Measurements from ENCODE around the gene AP1M1.

Gene AP1M1

DNA sequence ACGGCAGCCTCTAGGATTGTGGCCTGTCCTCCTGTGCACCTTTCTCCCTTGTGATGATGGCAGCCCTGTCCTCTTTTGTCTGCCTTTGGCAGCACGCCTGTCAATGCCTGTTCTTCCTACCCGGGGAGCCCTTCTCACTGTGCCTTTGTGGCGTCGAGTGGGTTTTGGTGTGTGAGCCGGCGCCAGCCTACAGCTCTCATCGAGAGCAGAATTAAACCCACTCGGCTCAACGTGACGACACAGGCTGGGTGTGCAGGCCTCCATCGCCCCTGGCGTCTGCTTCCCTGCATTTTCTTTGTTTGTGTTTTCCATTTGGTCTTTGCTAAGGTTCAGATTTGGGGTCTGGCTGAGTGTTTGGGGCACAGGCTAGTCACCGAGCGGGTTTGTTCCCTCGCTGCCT is 34.4 kb downstream of the AP1M1 start:
- DNase-seq (ENCODE audit: low read depth): no peak

GRCh38 chr19:16232568-16232967 is 34.9 kb downstream of the AP1M1 start:
- DNase-seq (ENCODE audit: low read depth): no peak

DNA sequence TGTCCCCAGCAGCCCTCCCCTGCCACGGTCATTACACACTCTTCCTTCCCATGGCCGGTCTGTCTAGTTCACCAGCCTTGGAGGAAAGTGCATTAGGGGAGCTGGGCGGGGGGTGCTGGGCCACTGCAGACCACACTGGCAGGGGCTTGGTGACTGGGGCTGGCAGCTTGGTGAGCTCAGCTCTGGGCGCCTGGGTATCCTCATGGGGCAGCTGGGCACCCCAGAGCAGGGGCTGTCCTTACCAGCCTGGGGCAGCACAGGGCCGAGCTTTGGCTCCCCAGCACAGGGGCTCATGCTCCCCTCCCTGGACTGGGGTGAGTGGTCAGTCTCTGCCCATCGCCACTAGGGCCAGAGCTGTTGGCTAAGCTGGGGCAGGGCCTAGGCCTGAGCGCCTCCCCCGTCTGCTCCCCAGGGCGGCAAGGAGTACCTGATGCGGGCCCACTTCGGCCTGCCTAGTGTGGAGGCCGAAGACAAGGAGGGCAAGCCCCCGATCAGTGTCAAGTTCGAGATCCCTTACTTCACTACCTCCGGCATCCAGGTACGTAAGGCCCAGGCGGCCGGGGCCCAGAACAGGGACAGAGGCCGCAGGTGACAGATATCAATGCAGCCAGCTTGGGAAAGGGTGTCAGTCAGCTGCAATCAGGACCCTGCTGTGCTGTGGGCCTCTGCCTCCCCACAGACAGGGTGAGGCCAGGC is 35.5 kb downstream of the AP1M1 start:
- DNase-seq (ENCODE audit: low read depth): no peak

- DNase-seq (ENCODE audit: low read depth): no peak
Measured at GRCh38 chr19:16233836-16234551, 36.3 kb downstream of the AP1M1 start.

- no peak for DNase-seq (ENCODE audit: low read depth)
Measured at GRCh38 chr19:16234552-16235445, 37.1 kb downstream of the AP1M1 start.

DNA sequence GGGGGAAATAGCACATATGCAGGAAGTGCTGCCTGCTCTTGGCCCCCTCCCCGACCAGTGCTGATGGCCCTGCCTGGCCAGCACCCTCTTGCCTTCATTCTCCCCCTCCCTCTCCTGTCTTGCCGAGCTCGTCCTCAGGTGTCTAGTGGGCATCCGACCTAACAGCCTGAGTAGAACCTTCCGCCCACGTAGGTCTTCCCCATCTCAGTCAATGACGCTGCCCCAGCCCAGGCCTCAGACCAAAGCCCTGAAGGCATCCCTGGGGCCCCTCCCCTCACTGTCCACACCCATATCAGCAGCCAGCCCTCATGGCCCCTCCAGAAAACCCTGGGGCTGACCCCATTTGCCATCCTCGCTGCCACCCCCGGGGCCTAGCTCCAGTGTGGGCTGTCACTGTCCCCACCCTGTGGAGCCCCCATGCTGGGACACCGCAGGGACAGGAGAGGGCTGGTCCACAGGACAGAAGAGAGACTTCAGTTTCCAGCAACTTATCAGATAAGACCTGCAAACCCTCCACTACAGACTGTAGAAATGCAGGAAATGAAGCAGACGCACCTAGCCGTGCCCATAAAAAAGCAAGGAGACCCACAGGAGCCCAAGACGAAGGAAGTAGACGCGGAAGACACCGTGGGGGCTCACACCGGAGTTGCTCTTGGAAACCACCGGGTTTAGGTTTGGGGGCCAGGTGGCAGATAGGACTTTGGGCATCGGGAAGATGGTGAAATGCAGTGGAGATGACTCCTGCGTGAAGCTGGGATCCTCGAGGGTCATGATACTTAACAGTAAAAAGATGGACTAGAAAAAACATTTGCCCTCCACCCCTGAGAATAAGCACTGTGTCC is 38.3 kb downstream of the AP1M1 start:
- DNase-seq (ENCODE audit: low read depth): no peak

GRCh38 chr19:16244091-16244490 is 46.4 kb downstream of the AP1M1 start:
- no peak for DNase-seq (ENCODE audit: low read depth)

GRCh38 chr19:16247353-16248182 is 49.9 kb downstream of the AP1M1 start:
- DNase-seq (ENCODE audit: low read depth): peak; percentile 74

GRCh38 chr19:16248380-16249023 is 50.8 kb downstream of the AP1M1 start:
- DNase-seq (ENCODE audit: low read depth): no peak

- DNase-seq (ENCODE audit: low read depth): no peak
Measured at GRCh38 chr19:16249826-16250404, 52.2 kb downstream of the AP1M1 start.

- no peak for DNase-seq (ENCODE audit: low read depth)
Measured at GRCh38 chr19:16252459-16253205, 54.9 kb downstream of the AP1M1 start.

- no peak for DNase-seq (ENCODE audit: low read depth)
Measured at GRCh38 chr19:16254851-16255408, 57.2 kb downstream of the AP1M1 start.

DNA sequence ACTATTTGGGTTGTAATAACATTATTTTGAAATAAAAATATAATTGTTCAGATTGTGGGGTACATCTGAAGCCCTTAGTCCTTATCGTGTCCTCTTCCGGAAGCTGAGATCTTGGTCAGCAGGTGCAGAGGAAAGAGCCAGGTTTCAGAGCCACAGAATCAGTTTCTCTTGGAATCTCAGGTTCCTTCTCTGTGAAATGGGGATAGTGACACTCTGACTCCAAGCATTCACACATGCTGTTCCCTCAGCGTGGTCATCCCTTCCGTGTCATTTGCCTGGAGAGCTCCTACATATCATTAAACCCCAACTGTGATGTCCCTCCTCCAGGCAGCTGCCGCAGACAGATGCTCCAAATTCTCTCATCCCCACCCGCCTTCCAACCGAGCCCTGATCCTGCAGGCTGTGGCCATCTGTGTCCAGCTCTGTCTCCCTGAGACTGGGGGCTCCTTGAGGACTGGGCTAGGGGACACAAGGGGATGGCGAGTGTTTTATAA is 59.8 kb downstream of the AP1M1 start:
- DNase-seq (ENCODE audit: low read depth): no peak

DNA sequence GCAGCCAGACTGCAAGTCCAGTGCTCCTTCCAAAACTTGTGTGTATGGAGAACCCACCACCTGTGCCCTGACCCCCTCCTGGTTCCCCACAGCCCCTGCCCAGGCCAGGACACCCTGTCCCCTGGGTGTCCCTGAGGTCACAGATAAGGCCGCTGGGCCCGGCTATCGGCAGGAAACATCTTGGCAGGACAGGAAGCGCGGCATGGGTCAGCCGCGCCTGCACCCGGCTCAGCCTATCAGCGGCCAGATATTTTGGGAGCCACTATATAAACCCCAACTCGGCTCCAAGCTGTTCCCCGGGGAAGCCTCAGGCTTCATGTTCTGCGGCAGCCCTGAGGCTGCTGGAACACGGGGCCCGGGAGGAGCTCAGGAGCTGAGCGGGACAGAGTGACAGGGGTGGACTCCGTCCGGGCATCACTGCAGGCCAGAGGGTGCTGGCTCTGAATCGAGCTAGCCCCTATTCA is 60.8 kb downstream of the AP1M1 start:
- no peak for DNase-seq (ENCODE audit: low read depth)

DNA sequence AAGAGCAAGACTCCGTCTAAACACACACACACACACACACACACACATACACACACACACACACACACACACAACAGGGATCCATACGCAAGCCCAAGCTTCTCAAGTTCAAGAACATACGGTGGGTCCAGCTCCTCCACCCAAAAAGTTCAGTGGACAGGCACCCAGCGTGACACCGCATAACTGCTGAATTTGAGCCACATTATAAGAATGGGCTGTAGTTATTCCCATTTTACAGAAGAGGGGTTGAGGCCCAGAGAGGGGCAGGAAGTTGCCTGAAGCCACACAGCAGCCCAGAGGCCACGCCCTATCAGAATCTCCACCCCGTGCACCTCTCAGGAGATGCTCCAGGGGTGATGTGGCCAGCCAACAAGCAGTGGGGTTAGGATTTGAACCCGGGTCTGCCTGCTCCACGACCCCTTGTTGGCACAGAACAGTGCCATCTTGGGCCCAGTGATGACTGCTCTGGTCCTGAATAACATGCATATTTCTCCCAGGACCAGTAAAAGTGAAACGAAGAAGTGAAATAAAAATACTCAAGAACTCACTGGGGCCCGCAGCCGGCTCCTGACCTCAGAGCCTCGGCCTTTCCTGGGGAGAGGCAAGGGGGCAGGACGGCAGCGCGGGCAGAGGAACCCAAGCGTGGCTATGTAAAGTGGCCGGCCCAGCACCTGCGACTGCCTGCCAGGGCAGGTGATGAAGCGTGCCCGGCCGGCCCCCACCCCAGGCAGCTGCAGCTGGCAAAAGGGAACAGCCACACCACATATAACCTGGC is 61.9 kb downstream of the AP1M1 start:
- no peak for DNase-seq (ENCODE audit: low read depth)

- no peak for DNase-seq (ENCODE audit: low read depth)
Measured at GRCh38 chr19:16260160-16260811, 62.6 kb downstream of the AP1M1 start.

GRCh38 chr19:16260812-16261161 is 63.1 kb downstream of the AP1M1 start:
- DNase-seq (ENCODE audit: low read depth): no peak
